Lower leg skin (tissue), 4 donors: ENCODE results near the gene ANTXR1. TPM values are rescaled to one million over a fixed set of nuclear protein-coding genes. Genes with fewer than 3 reads are reported as not detected.

Source experiments
- DNase-seq, 2 donors: peaks; one replicate each; pipeline ENCODE4 v3.0.0-alpha.2; 2019; ENCODE audit warnings: low spot score in 2 of 2
- H3K4me3 ChIP-seq: fragments of 200-600 bp; sonication (generic); 2 replicates; pipeline ENCODE4 v1.5.1; 2017; ENCODE audit warnings: mild to moderate bottlenecking, low read depth; ENCODE audit not compliant: poor library complexity, severe bottlenecking
- POLR2A ChIP-seq, 2 donors: fragments of 450-650 bp; IDR thresholded peaks; one replicate each; pipeline ENCODE4 v1.6.1; 2016 to 2017; ENCODE audit warnings: antibody characterized with exemption in 2 of 2, mild to moderate bottlenecking in 1 of 2, moderate library complexity in 1 of 2
- WGBS, 2 donors: methylation state at CpG; one replicate each; pipeline ENCODE4 v1.1.5; 2018; 5-methylcytosine and 5-hydroxymethylcytosine counted together
- intact Hi-C: fragments of 100-400 bp; cut with DNase I; formaldehyde crosslinking; loops from one replicate; pipeline ENCODE4 v1.15.0; 2023; ENCODE audit warnings: low total_unique reads
- total RNA-seq, 4 donors: library from RNA; depleted of rRNA; stranded (reverse); fragments of >200 nt; gene quantifications; one replicate each; pipeline ENCODE4 v1.1.0, GENCODE V29; 2016
- TF ChIP-seq, protein P1 (sequence below), 3 donors: fragments of 450-650 bp; IDR thresholded peaks; one replicate each; pipeline ENCODE4 v1.5.1; 2016; ENCODE audit warnings: antibody characterized with exemption in 3 of 3, mild to moderate bottlenecking in 3 of 3, moderate library complexity in 2 of 3

The ANTXR1 gene
- total RNA-seq, 4 donors from 2014 or later: 43.3 to 56.7 (median 52.7) TPM

DNA sequence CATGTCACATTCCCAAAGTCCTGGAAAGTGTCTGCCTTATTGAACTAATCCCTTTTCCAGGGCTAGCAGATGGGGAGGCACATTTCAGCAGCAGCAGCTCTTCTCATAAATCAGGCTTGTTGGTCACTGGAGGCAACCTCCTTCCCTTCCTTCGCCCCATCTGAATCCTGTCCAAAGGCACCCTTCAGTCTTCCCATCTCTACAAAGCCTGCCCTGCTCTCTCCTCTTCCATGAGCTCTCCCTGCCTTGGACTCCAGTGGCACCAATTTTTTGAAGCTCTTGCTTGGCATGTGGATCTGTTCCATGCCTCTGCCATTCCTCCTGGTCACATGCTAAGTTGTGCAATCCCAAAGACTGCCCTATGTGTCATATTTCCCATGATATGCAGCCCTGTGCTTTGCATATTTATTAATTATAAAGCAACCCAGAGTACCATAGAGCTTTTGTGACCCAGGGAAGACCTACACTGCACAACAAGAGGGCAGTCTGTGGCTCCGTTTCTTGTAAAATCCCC, 70.3 kb downstream of the ANTXR1 start:
- no peak for DNase-seq
- TF ChIP-seq, protein P1, sequence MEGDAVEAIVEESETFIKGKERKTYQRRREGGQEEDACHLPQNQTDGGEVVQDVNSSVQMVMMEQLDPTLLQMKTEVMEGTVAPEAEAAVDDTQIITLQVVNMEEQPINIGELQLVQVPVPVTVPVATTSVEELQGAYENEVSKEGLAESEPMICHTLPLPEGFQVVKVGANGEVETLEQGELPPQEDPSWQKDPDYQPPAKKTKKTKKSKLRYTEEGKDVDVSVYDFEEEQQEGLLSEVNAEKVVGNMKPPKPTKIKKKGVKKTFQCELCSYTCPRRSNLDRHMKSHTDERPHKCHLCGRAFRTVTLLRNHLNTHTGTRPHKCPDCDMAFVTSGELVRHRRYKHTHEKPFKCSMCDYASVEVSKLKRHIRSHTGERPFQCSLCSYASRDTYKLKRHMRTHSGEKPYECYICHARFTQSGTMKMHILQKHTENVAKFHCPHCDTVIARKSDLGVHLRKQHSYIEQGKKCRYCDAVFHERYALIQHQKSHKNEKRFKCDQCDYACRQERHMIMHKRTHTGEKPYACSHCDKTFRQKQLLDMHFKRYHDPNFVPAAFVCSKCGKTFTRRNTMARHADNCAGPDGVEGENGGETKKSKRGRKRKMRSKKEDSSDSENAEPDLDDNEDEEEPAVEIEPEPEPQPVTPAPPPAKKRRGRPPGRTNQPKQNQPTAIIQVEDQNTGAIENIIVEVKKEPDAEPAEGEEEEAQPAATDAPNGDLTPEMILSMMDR (IDR thresholded peaks at IDR 0.05): no peak
- no peak for TF ChIP-seq POLR2A (IDR thresholded peaks at IDR 0.05)
- H3K4me3 ChIP-seq: no peak overlapping the region
- intact Hi-C loops: no loop called here
- WGBS, 2 donors: 44 to 53% methylated on average over 2 of the region's 2 CpGs

GRCh38 chr2:69084492-69084891, 71.5 kb downstream of the ANTXR1 start:
- no peak for DNase-seq
- intact Hi-C loops: no loop called here
- no peak for TF ChIP-seq POLR2A (IDR thresholded peaks at IDR 0.05)
- TF ChIP-seq, protein P1 (IDR thresholded peaks at IDR 0.05): no peak
- 91 to 94% methylated on average over 4 of the region's 4 CpGs for WGBS, 2 donors
- no peak overlapping the region for H3K4me3 ChIP-seq

GRCh38 chr2:69086466-69086865, 73.5 kb downstream of the ANTXR1 start:
- intact Hi-C loops: no loop called here
- DNase-seq: no peak
- WGBS, 2 donors: 71 to 74% methylated on average over 4 of the region's 4 CpGs
- TF ChIP-seq POLR2A (IDR thresholded peaks at IDR 0.05): no peak
- TF ChIP-seq, protein P1 (IDR thresholded peaks at IDR 0.05): no peak
- no peak overlapping the region for H3K4me3 ChIP-seq

GRCh38 chr2:69087211-69087911, 74.4 kb downstream of the ANTXR1 start:
- no peak for DNase-seq
- intact Hi-C loops: no loop called here
- no peak overlapping the region for H3K4me3 ChIP-seq
- WGBS, 2 donors: 83 to 87% methylated on average over 5 of the region's 5 CpGs
- TF ChIP-seq, protein P1 (IDR thresholded peaks at IDR 0.05): no peak

- H3K4me3 ChIP-seq: no peak overlapping the region
- DNase-seq: no peak
- intact Hi-C loops: no loop called here
- WGBS, 2 donors: 42 to 57% methylated on average over 1 of the region's 1 CpG
- TF ChIP-seq, protein P1 (IDR thresholded peaks at IDR 0.05): no peak
- TF ChIP-seq POLR2A (IDR thresholded peaks at IDR 0.05): no peak
Observed at GRCh38 chr2:69087912-69088240, 74.9 kb downstream of the ANTXR1 start.

GRCh38 chr2:69088466-69088865, 75.5 kb downstream of the ANTXR1 start:
- no peak for DNase-seq
- intact Hi-C loops: no loop called here
- H3K4me3 ChIP-seq: no peak overlapping the region
- no peak for TF ChIP-seq POLR2A (IDR thresholded peaks at IDR 0.05)
- TF ChIP-seq, protein P1 (IDR thresholded peaks at IDR 0.05): no peak
- 86 to 94% methylated on average over 3 of the region's 3 CpGs for WGBS, 2 donors
